ENCODE results near the gene MED23. TPM values are rescaled to one million over a fixed set of nuclear protein-coding genes. Genes with fewer than 3 reads are reported as not detected.

Gene MED23
- polyA plus RNA-seq, 1 donor, result 39.9 TPM

Other genes starting within 250 kb of the MED23 start
- gene ARG1, start 55.0 kb downstream of the MED23 start, polyA plus RNA-seq, result 0.72 TPM
- 43.7 TPM for gene ENPP3, start 9.1 kb upstream of the MED23 start, polyA plus RNA-seq
- gene OR2A4, start 73.2 kb upstream of the MED23 start, polyA plus RNA-seq, result 0.33 TPM
- gene CTAGE9, start 82.8 kb upstream of the MED23 start, polyA plus RNA-seq, result 0.73 TPM
- 9.5 TPM for gene ENPP1, start 179.8 kb upstream of the MED23 start, polyA plus RNA-seq

Data from large intestine (tissue), 1 donor.